SH-SY5Y (cell line): ENCODE data around the gene CUL4A.

ENCODE experiments used
- GATA2 ChIP-seq: IDR thresholded peaks from 2 replicates; pipeline ENCODE4 v1.6.1; 2011; ENCODE audit warnings: mild to moderate bottlenecking, low read depth, low read length
- GATA3 ChIP-seq: IDR thresholded peaks from 2 replicates; pipeline ENCODE4 v1.6.1; 2011; ENCODE audit warnings: low read depth, mild to moderate bottlenecking, low read length, moderate library complexity

GRCh38 chr13:113204378-113204734 is 5.1 kb upstream of the CUL4A start:
- TF ChIP-seq GATA3, result no peak
- no peak for TF ChIP-seq GATA2
